H9 (cell line): ENCODE data around the gene IL3RA. TPM values are rescaled to one million over a fixed set of nuclear protein-coding genes. Genes with fewer than 3 reads are reported as not detected.

Experiments
- DNase-seq: peaks from one replicate; pipeline ENCODE4 v3.0.0-alpha.2; 2017
- H2AFZ ChIP-seq: one replicate; pipeline ENCODE4 v1.6.1; 2013; ENCODE audit warnings: mild to moderate bottlenecking, low read length, control low read depth, moderate library complexity
- H2AK5ac ChIP-seq: 2 replicates; pipeline ENCODE4 v1.6.1; 2013; ENCODE audit warnings: low read length, control low read depth, mixed read lengths; ENCODE audit not compliant: insufficient read length
- H2BK120ac ChIP-seq: one replicate; pipeline ENCODE4 v1.6.1; 2013; ENCODE audit warnings: low read depth, mild to moderate bottlenecking, low read length, control low read depth, inconsistent platforms; ENCODE audit not compliant: poor library complexity, severe bottlenecking
- H2BK12ac ChIP-seq: 2 replicates; pipeline ENCODE4 v1.6.1; 2013; ENCODE audit warnings: low read length, control low read depth, mixed read lengths, low read depth; ENCODE audit not compliant: insufficient read length
- H2BK15ac ChIP-seq: 2 replicates; pipeline ENCODE4 v1.6.1; 2013; ENCODE audit warnings: low read depth, low read length, control low read depth
- H2BK20ac ChIP-seq: one replicate; pipeline ENCODE4 v1.6.1; 2013; ENCODE audit warnings: low read depth, mild to moderate bottlenecking, low read length, control low read depth, inconsistent platforms; ENCODE audit not compliant: poor library complexity, severe bottlenecking
- H2BK5ac ChIP-seq: 2 replicates; pipeline ENCODE4 v1.6.1; 2013; ENCODE audit warnings: low read length, control low read depth, mixed read lengths; ENCODE audit not compliant: insufficient read length
- H3K14ac ChIP-seq: 2 replicates; pipeline ENCODE4 v1.6.1; 2013; ENCODE audit warnings: low read length, control low read depth; ENCODE audit not compliant: insufficient read depth
- H3K18ac ChIP-seq: 2 replicates; pipeline ENCODE4 v1.6.1; 2013; ENCODE audit warnings: low read depth, mild to moderate bottlenecking, mixed read lengths, low read length, control low read depth; ENCODE audit not compliant: insufficient read length
- H3K23ac ChIP-seq: 2 replicates; pipeline ENCODE4 v1.6.1; 2013; ENCODE audit warnings: low read length, control low read depth, mixed read lengths, low read depth; ENCODE audit not compliant: insufficient read length
- H3K23me2 ChIP-seq: 2 replicates; pipeline ENCODE4 v1.6.1; 2013; ENCODE audit warnings: low read depth, mild to moderate bottlenecking, mixed read lengths, low read length, control low read depth; ENCODE audit not compliant: insufficient read length, poor library complexity, severe bottlenecking
- H3K27ac ChIP-seq: 2 replicates; pipeline ENCODE4 v1.5.1; 2013; ENCODE audit warnings: low read length, control low read depth, mixed read lengths, low read depth; ENCODE audit not compliant: insufficient read length
- H3K27me3 ChIP-seq: 2 replicates; pipeline ENCODE4 v1.6.1; 2013; ENCODE audit warnings: low read length, control low read depth, inconsistent platforms; ENCODE audit not compliant: insufficient read depth
- H3K4ac ChIP-seq: 2 replicates; pipeline ENCODE4 v1.6.1; 2013; ENCODE audit warnings: low read depth, mild to moderate bottlenecking, control low read depth, inconsistent platforms, low read length, moderate library complexity
- H3K4me1 ChIP-seq: 2 replicates; pipeline ENCODE4 v1.6.1; 2013; ENCODE audit warnings: low read length, control low read depth, inconsistent platforms; ENCODE audit not compliant: insufficient read depth
- H3K4me2 ChIP-seq: 2 replicates; pipeline ENCODE4 v1.6.1; 2013; ENCODE audit warnings: low read length, control low read depth, mixed read lengths; ENCODE audit not compliant: insufficient read length, insufficient read depth
- H3K56ac ChIP-seq: 2 replicates; pipeline ENCODE4 v1.6.1; 2013; ENCODE audit warnings: low read depth, mild to moderate bottlenecking, mixed read lengths, low read length, control low read depth; ENCODE audit not compliant: insufficient read length
- H3K79me1 ChIP-seq: 2 replicates; pipeline ENCODE4 v1.6.1; 2013; ENCODE audit warnings: low read depth, mild to moderate bottlenecking, moderate library complexity, low read length, control low read depth, inconsistent platforms; ENCODE audit not compliant: insufficient read depth, poor library complexity, severe bottlenecking
- H3K79me2 ChIP-seq: 2 replicates; pipeline ENCODE4 v1.6.1; 2013; ENCODE audit warnings: low read length, control low read depth, inconsistent platforms; ENCODE audit not compliant: insufficient read depth
- H3K9ac ChIP-seq: 2 replicates; pipeline ENCODE4 v1.6.1; 2013; ENCODE audit warnings: low read length, control low read depth, mixed read lengths; ENCODE audit not compliant: insufficient read length; ENCODE audit errors: extremely low read depth
- H3K9me3 ChIP-seq: one replicate; pipeline ENCODE4 v1.6.1; 2013; ENCODE audit warnings: low read depth, low read length, inconsistent platforms; ENCODE audit not compliant: control insufficient read depth
- H3T11ph ChIP-seq: one replicate; pipeline ENCODE4 v1.6.1; 2013; ENCODE audit warnings: mild to moderate bottlenecking, low read length, control low read depth, inconsistent platforms
- H4K20me1 ChIP-seq: one replicate; pipeline ENCODE4 v1.6.1; 2013; ENCODE audit not compliant: control insufficient read depth, insufficient read length, insufficient read depth
- H4K5ac ChIP-seq: 2 replicates; pipeline ENCODE4 v1.6.1; 2013; ENCODE audit warnings: low read depth, mild to moderate bottlenecking, mixed read lengths, low read length, control low read depth; ENCODE audit not compliant: insufficient read length
- H4K8ac ChIP-seq: replicated peaks from 2 replicates; pipeline ENCODE4 v1.6.1; 2013; ENCODE audit warnings: low read length, control low read depth, mixed read lengths, low read depth; ENCODE audit not compliant: insufficient read length
- H4K91ac ChIP-seq: 2 replicates; pipeline ENCODE4 v1.6.1; 2013; ENCODE audit warnings: low read depth, mild to moderate bottlenecking, moderate library complexity, mixed read lengths, low read length, control low read depth; ENCODE audit not compliant: insufficient read length
- H3K27ac Mint-ChIP-seq, 3 experiments: 2 replicates in 2 of 3; 3 replicates in 1 of 3; pipeline ENCODE4 v1.8.0; 2020 to 2021; ENCODE audit warnings: mixed read lengths in 3 of 3, mild to moderate bottlenecking in 1 of 3, moderate library complexity in 1 of 3
- H3K27me3 Mint-ChIP-seq: 2 replicates; pipeline ENCODE4 v1.8.0; 2021; ENCODE audit warnings: low read depth, mild to moderate bottlenecking, moderate library complexity, mixed read lengths
- H3K36me3 Mint-ChIP-seq, 3 experiments: 2 replicates in 2 of 3; 3 replicates in 1 of 3; pipeline ENCODE4 v1.8.0; 2020 to 2021; ENCODE audit warnings: low read depth in 3 of 3, mixed read lengths in 3 of 3; ENCODE audit not compliant: insufficient read depth in 1 of 3
- H3K4me1 Mint-ChIP-seq, 2 experiments: 2 replicates each; pipeline ENCODE4 v1.8.0; 2020; ENCODE audit warnings: mixed read lengths in 2 of 2
- H3K4me3 Mint-ChIP-seq, 2 experiments: 2 replicates in 1 of 2; 3 replicates in 1 of 2; pipeline ENCODE4 v1.8.0; 2020 to 2021; ENCODE audit warnings: mild to moderate bottlenecking in 2 of 2, mixed read lengths in 2 of 2, moderate library complexity in 1 of 2
- H3K9me3 Mint-ChIP-seq, 2 experiments: 2 replicates in 1 of 2; 3 replicates in 1 of 2; pipeline ENCODE4 v1.8.0; 2020; ENCODE audit warnings: mild to moderate bottlenecking in 2 of 2, mixed read lengths in 2 of 2, moderate library complexity in 1 of 2
- CTCF ChIP-seq: fragments of 200-600 bp; sonication (generic); conservative IDR thresholded peaks from 3 replicates; pipeline ENCODE4 v1.8.0; 2021; ENCODE audit warnings: antibody characterized with exemption, mild to moderate bottlenecking
- WGBS: extraction: QIAGEN DNeasy Blood & Tissue Kit; methylation state at CpG from one replicate; pipeline ENCODE4 v1.1.7; 2013; ENCODE audit warnings: missing lambda C conversion rate, low lambda C conversion rate, mixed read lengths; ENCODE audit not compliant: insufficient read length; ENCODE audit errors: extremely low coverage; 5-methylcytosine and 5-hydroxymethylcytosine counted together
- total RNA-seq: library from RNA; stranded (reverse); gene quantifications from 2 replicates; pipeline ENCODE4 v1.2.1, GENCODE V29; 2021

The IL3RA gene
- total RNA-seq, 1 experiment from 2014 or later, result 0.24 TPM

- H3K4ac ChIP-seq, result no peak overlapping the region
- H3K23me2 ChIP-seq, result no peaks in the 10 kb centered on the region
- no peak overlapping the region for H2AFZ ChIP-seq
- no peaks in the 10 kb centered on the region for H4K20me1 ChIP-seq
- no peaks in the 10 kb centered on the region; the same call in none of the 2 replicates for H3K27me3 Mint-ChIP-seq
- H3K9me3 ChIP-seq, result no peaks in the 10 kb centered on the region
- DNase-seq, result no peak
- H3K23ac ChIP-seq, result no peak overlapping the region
- no peak overlapping the region for H3K14ac ChIP-seq
- peaks cover 0 to 3% of the 10 kb centered on the region in 2 experiments; a peak in 1 of 4 replicates for H3K4me1 Mint-ChIP-seq
- no peak overlapping the region for H3K18ac ChIP-seq
- H3K27ac ChIP-seq, result no peak overlapping the region
- no peak overlapping the region for H3K4me3 Mint-ChIP-seq
- H4K91ac ChIP-seq, result no peak overlapping the region
- no peaks in the 10 kb centered on the region for H3K27me3 ChIP-seq
- no peak overlapping the region for H3T11ph ChIP-seq
- H3K79me2 ChIP-seq, result no peaks in the 10 kb centered on the region
- no peak overlapping the region for H4K5ac ChIP-seq
- no peak overlapping the region for H2AK5ac ChIP-seq
- H2BK20ac ChIP-seq, result no peak overlapping the region
- no peak overlapping the region for H3K56ac ChIP-seq
- no peak for TF ChIP-seq CTCF
- no peak overlapping the region for H2BK15ac ChIP-seq
- H3K79me1 ChIP-seq, result no peaks in the 10 kb centered on the region
- H2BK12ac ChIP-seq, result no peak overlapping the region
- H3K9ac ChIP-seq, result no peak overlapping the region
- peaks cover 14 to 17% of the 10 kb centered on the region in 2 experiments; a peak in 4 of 5 replicates for H3K9me3 Mint-ChIP-seq
- H3K4me2 ChIP-seq, result no peak overlapping the region
- H2BK5ac ChIP-seq, result no peak overlapping the region
- no peak overlapping the region for H2BK120ac ChIP-seq
- H3K36me3 Mint-ChIP-seq, result peaks cover 0 to 2% (median 0%) of the 10 kb centered on the region in 3 experiments; a peak in 2 of 7 replicates
- 0 out of 7 replicates have a peak overlapping the region, but pooled peaks of 1 of the 3 experiments have one; percentile 24 for H3K27ac Mint-ChIP-seq
- no peaks in the 10 kb centered on the region for H3K4me1 ChIP-seq
- no CpG with 5 or more reads among the region's 10 CpGs for WGBS
- no peak overlapping the region for H4K8ac ChIP-seq
Measured at GRCh38 chrX:1334854-1335253, 1.7 kb upstream of the IL3RA start.
